Hepatocyte (in vitro differentiated cells): ENCODE data around the gene MIS18BP1.

ENCODE experiments used
- EZH2 ChIP-seq: fragments of 200-600 bp; sonication (generic); IDR thresholded peaks from 2 replicates; pipeline ENCODE4 v1.6.1; 2016; ENCODE audit warnings: antibody characterized with exemption, mild to moderate bottlenecking, borderline replicate concordance
- TF ChIP-seq, protein P1 (sequence below): fragments of 200-600 bp; sonication (generic); IDR thresholded peaks from 2 replicates; pipeline ENCODE4 v1.5.1; 2016; ENCODE audit warnings: antibody characterized with exemption, mild to moderate bottlenecking; ENCODE audit not compliant: poor library complexity

DNA sequence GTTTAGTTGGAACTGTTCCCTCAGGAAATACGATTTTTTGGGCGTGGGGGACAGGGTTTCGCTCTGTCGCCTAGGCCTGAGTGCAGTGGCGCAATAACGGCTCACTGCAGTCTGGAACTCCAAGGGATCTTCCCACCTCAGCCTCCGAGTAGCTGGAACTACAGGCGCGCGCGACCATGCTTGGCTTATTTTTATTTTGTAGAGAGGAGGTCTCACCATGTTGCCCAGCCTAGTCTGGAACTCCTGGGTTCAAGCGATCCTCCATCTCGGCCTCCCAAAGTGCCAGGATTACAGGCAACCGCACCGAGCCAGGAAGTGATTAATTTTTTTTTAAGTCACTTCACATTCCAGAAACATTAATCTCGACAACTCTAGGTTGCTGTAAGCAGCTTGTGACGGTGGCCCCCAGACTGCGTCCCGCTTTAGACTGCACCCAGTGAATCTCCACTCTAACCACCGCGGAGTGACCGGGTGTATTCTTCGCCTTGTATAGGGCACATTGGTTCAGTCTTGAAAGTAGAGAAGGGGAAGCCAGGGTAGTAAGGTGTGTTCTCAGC is 830 bp upstream of the MIS18BP1 start:
- TF ChIP-seq, protein P1, sequence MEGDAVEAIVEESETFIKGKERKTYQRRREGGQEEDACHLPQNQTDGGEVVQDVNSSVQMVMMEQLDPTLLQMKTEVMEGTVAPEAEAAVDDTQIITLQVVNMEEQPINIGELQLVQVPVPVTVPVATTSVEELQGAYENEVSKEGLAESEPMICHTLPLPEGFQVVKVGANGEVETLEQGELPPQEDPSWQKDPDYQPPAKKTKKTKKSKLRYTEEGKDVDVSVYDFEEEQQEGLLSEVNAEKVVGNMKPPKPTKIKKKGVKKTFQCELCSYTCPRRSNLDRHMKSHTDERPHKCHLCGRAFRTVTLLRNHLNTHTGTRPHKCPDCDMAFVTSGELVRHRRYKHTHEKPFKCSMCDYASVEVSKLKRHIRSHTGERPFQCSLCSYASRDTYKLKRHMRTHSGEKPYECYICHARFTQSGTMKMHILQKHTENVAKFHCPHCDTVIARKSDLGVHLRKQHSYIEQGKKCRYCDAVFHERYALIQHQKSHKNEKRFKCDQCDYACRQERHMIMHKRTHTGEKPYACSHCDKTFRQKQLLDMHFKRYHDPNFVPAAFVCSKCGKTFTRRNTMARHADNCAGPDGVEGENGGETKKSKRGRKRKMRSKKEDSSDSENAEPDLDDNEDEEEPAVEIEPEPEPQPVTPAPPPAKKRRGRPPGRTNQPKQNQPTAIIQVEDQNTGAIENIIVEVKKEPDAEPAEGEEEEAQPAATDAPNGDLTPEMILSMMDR: no peak
- TF ChIP-seq EZH2: no peak
